PC-9 (cell line): Measurements from ENCODE around the gene NPHP4. TPM values are rescaled to one million over a fixed set of nuclear protein-coding genes. Genes with fewer than 3 reads are reported as not detected.

Experiments
- BruUV-seq: library from RNA; stranded (reverse); fragments of 400-500 nt; replicated peaks from 2 replicates; lab custom pipeline; 2021; lab: Mats Ljungman, UMichigan
- CTCF ChIA-PET: fragments of 300-600 bp; sonication (Branson Sonifier 250); formaldehyde crosslinking; loops from one replicate; lab custom pipeline; 2022; ENCODE audit warnings: antibody characterized with exemption; lab: Charles Lee
- POLR2A ChIA-PET: fragments of 300-600 bp; sonication (Branson Sonifier 250); formaldehyde crosslinking; loops from one replicate; lab custom pipeline; 2022; ENCODE audit warnings: antibody characterized with exemption; ENCODE audit not compliant: unreplicated experiment; lab: Charles Lee
- DNase-seq, 2 experiments: peaks; one replicate each; pipeline versions ENCODE4 v3.0.0 to v3.0.0-alpha.2; 2015 to 2022; ENCODE audit warnings: mixed read lengths in 1 of 2
- H2AFZ ChIP-seq: fragments of 200-600 bp; sonication (generic); 2 replicates; pipeline ENCODE4 v1.8.1; 2017; ENCODE audit warnings: antibody characterized with exemption
- H3F3A ChIP-seq: fragments of 200-600 bp; sonication (generic); 2 replicates; pipeline ENCODE4 v1.8.1; 2017; ENCODE audit warnings: antibody characterized with exemption, mild to moderate bottlenecking, low read depth; ENCODE audit not compliant: insufficient read depth
- H3K27ac ChIP-seq: fragments of 200-600 bp; sonication (generic); 2 replicates; pipeline ENCODE4 v1.6.1; 2016; ENCODE audit warnings: mixed run types
- H3K27me3 ChIP-seq: fragments of 200-600 bp; sonication (generic); 2 replicates; pipeline ENCODE4 v1.6.1; 2016; ENCODE audit warnings: low read depth, mixed run types; ENCODE audit not compliant: insufficient read depth
- H3K36me3 ChIP-seq: fragments of 200-600 bp; sonication (generic); 2 replicates; pipeline ENCODE4 v1.6.1; 2016; ENCODE audit warnings: low read depth, mixed run types
- H3K4me1 ChIP-seq: fragments of 200-600 bp; sonication (generic); replicated peaks from 2 replicates; pipeline ENCODE4 v1.6.1; 2016; ENCODE audit warnings: mixed run types; ENCODE audit not compliant: insufficient read depth
- H3K4me2 ChIP-seq: fragments of 200-600 bp; sonication (generic); 2 replicates; pipeline ENCODE4 v1.6.1; 2017; ENCODE audit warnings: mixed run types
- H3K4me3 ChIP-seq: fragments of 200-600 bp; sonication (generic); 2 replicates; pipeline ENCODE4 v1.6.1; 2016; ENCODE audit warnings: mixed run types
- H3K79me2 ChIP-seq: fragments of 200-600 bp; sonication (generic); 2 replicates; pipeline ENCODE4 v1.6.1; 2017; ENCODE audit warnings: low read depth, mixed run types
- H3K9me2 ChIP-seq: fragments of 200-600 bp; sonication (generic); 2 replicates; pipeline ENCODE4 v1.8.1; 2017; ENCODE audit warnings: mild to moderate bottlenecking; ENCODE audit not compliant: insufficient read depth
- H3K9me3 ChIP-seq: fragments of 200-600 bp; sonication (generic); 2 replicates; pipeline ENCODE4 v1.8.1; 2016; ENCODE audit warnings: low read depth; ENCODE audit not compliant: insufficient read depth
- H4K20me1 ChIP-seq: fragments of 200-600 bp; sonication (generic); 2 replicates; pipeline ENCODE4 v1.8.1; 2017; ENCODE audit not compliant: insufficient read depth
- CTCF ChIP-seq: fragments of 200-600 bp; sonication (generic); conservative IDR thresholded peaks from 2 replicates; pipeline ENCODE4 v1.6.1; 2017; ENCODE audit warnings: mixed run types, antibody characterized with exemption, mild to moderate bottlenecking, moderate library complexity
- EZH2 ChIP-seq: fragments of 200-600 bp; sonication (generic); IDR thresholded peaks from 2 replicates; pipeline ENCODE4 v1.8.0; 2017; ENCODE audit warnings: antibody characterized with exemption, low read depth
- intact Hi-C: fragments of 100-400 bp; cut with micrococcal nuclease; formaldehyde crosslinking; loops from one replicate; pipeline ENCODE4 v1.10.0; 2022; ENCODE audit not compliant: unreplicated experiment
- total RNA-seq: library from RNA; stranded (reverse); gene quantifications from 2 replicates; pipeline ENCODE4 v1.2.3, GENCODE V29; 2021

NPHP4 gene
- total RNA-seq, 1 experiment from 2014 or later: 17.9 TPM

- no TSS peak for BruUV-seq
- intact Hi-C loops: no loop called here
- Histone ChIP-seq H3K4me2 (no peak overlapping the region), H4K20me1 (no peaks in the 10 kb centered on the region), H3K79me2 (no peaks in the 10 kb centered on the region), H3F3A (no peaks in the 10 kb centered on the region), H3K4me3 (no peak overlapping the region), H3K36me3 (no peaks in the 10 kb centered on the region), H2AFZ (no peak overlapping the region), H3K27me3 (no peaks in the 10 kb centered on the region), H3K4me1 (no peaks in the 10 kb centered on the region), H3K9me2 (no peaks in the 10 kb centered on the region), H3K9me3 (no peaks in the 10 kb centered on the region), H3K27ac (no peak overlapping the region)
- ChIA-PET CTCF (no interaction called here), POLR2A (no interaction called here)
- TF ChIP-seq EZH2 (no peak), CTCF (no peak)
- DNase-seq: no peak
These were observed 9.9 kb downstream of the NPHP4 start for GRCh38 chr1:5982276-5982675.

- Histone ChIP-seq H3K4me1 (no peaks in the 10 kb centered on the region), H3K36me3 (no peaks in the 10 kb centered on the region)
- POLR2A ChIA-PET: no interaction called here
These were observed 11.2 kb downstream of the NPHP4 start for GRCh38 chr1:5981009-5981380.

GRCh38 chr1:5980314-5981008 lies 11.8 kb downstream of the NPHP4 start:
- Histone ChIP-seq H2AFZ (no peak overlapping the region), H3K4me1 (no peaks in the 10 kb centered on the region), H4K20me1 (no peaks in the 10 kb centered on the region; the same call in 1 of the 2 replicates), H3F3A (no peaks in the 10 kb centered on the region), H3K36me3 (no peaks in the 10 kb centered on the region), H3K9me3 (no peaks in the 10 kb centered on the region), H3K9me2 (no peaks in the 10 kb centered on the region), H3K79me2 (no peaks in the 10 kb centered on the region), H3K4me3 (no peak overlapping the region), H3K27ac (no peak overlapping the region), H3K27me3 (no peaks in the 10 kb centered on the region), H3K4me2 (no peak overlapping the region)
- ChIA-PET POLR2A (no interaction called here), CTCF (no interaction called here)
- no peak for TF ChIP-seq CTCF
- no peak for TF ChIP-seq EZH2
- no TSS peak for BruUV-seq
- intact Hi-C loops: no loop called here
- no peak for DNase-seq

More at GRCh38 chr1:5981009-5981380, 11.2 kb downstream of the NPHP4 start:
- H3K4me3 ChIP-seq: no peak overlapping the region
- no TSS peak for BruUV-seq
- H4K20me1 ChIP-seq: no peaks in the 10 kb centered on the region
- no peak for DNase-seq
- TF ChIP-seq CTCF: no peak
- TF ChIP-seq EZH2: no peak
- H3K27me3 ChIP-seq: no peaks in the 10 kb centered on the region
- H3K9me3 ChIP-seq: no peaks in the 10 kb centered on the region
- intact Hi-C loops: no loop called here
- no peak overlapping the region for H3K27ac ChIP-seq
- no peaks in the 10 kb centered on the region for H3K9me2 ChIP-seq
- H3K4me2 ChIP-seq: no peak overlapping the region
- H2AFZ ChIP-seq: no peak overlapping the region
- H3F3A ChIP-seq: no peaks in the 10 kb centered on the region
- CTCF ChIA-PET: no interaction called here
- H3K79me2 ChIP-seq: no peaks in the 10 kb centered on the region
